Smooth muscle cell of the brain vasculature (primary cell): ENCODE data around the gene C22orf31.
"Not testable (repeated sequence)": the region's sequence is repeated elsewhere in the genome, so short reads cannot be mapped to it uniquely, and the experiment has no call there.

Experiments used
- DNase-seq: peaks from one replicate; pipeline ENCODE4 v3.0.0-alpha.2; 2012; ENCODE audit warnings: low read depth, low spot score

Gene C22orf31

DNA sequence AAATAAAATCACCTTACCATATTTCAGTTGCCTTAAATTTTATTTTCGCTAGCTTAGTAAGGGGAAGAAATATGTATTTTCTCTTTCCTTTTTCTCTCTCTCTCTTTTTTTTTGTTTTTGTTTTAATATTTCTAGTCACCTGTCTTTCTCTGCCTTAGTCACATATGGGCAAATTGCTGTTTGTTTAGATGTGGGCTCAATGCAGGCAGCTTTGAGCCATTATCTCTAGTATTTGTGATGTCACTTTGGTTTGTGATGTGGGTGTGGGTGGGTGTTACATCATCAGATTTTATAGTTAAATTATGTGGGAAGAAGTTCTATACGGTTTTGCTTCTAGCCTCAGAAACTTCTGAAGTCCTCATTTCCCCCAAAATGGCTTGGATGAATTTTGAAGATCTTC lies at the start of gene C22orf31:
C22orf31 (minus strand) TSS at position 59 of the 400 bp plus-strand sequence; CDS start at position 20, 39 bp downstream.
- no peak for DNase-seq

GRCh38 chr22:29110946-29111345 lies 49.3 kb upstream of the C22orf31 start:
- DNase-seq: no peak

- DNase-seq: no peak
Measured at GRCh38 chr22:29109822-29110221, 48.2 kb upstream of the C22orf31 start.

DNA sequence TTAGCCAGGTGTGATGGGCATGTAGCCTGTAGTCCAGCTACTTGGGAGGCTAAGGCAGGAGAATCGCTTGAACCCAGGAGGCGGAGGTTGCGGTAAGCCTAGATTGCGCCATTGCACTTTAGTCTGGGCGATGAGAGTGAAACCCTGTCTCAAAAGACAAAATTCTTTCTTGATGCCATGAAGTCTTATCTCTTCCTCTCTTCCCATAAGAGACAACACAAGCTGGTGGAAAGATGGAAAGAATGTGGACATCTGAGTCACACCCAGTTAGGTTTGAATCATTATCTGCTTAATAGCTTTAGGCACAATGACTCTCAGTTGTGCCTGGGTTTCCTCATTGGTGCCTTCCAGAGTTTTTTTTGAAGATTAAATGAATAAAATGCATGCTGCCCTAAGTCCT lies 46.5 kb upstream of the C22orf31 start:
- DNase-seq: no peak

- DNase-seq: no peak
Measured at GRCh38 chr22:29106839-29107238, 45.2 kb upstream of the C22orf31 start.

DNA sequence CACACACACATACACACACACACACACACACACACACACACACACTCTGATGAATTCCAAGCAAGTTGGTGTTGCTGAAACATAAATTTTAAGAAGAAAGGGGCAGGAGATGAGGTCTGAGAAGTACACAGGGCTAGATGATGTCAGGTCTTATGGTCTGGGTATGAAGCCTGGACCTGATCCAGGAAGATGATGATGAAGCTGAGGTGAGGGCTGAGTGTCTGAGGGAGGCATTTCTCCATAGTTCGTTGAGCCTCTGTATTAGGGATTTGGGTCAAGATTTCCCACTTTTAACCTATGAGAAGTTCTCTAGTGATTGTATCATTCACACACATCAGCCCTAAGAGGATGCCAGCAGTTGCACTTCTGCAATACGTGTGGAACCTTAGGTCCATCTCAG lies 43.8 kb upstream of the C22orf31 start:
- no peak for DNase-seq

DNA sequence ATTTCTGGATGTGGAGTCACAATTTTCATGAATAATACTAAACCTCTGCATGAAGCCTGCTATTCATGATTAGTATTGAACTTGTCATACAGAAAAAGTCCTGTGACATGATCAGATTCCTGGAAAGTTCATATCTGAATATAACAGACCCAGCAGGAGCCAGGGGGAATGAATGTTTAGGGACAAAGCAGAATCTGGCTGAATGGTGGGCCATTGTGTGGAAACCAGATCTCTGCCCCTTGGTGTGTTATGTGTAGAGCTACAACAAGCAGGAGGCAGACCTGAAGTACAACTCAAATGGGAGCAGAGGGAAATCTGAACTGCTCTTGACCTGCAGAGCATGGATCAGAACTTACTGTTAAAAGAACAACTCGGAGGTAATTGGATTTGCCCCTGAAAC lies 41.5 kb upstream of the C22orf31 start:
- DNase-seq: no peak

GRCh38 chr22:29102300-29102699 lies 40.7 kb upstream of the C22orf31 start:
- no peak for DNase-seq

DNA sequence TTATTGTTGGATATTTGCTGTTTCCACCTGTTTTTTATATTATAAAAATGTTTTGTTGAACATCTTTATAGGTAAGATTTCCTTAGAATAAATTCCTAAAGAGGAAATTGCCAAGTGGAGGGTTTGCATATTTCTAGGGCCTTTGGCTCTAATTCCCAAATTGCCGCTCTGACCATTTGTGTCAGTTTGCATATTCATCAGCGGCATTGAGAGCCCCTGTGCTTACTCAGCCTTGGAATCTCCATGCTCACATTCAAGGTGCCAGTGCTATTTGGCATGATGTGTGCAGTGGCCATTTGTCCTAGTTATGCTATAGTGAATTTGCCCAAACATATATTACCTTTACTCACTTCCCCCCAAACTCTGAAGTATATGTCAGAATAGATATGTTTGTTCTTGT lies 36.7 kb upstream of the C22orf31 start:
- no peak for DNase-seq

DNA sequence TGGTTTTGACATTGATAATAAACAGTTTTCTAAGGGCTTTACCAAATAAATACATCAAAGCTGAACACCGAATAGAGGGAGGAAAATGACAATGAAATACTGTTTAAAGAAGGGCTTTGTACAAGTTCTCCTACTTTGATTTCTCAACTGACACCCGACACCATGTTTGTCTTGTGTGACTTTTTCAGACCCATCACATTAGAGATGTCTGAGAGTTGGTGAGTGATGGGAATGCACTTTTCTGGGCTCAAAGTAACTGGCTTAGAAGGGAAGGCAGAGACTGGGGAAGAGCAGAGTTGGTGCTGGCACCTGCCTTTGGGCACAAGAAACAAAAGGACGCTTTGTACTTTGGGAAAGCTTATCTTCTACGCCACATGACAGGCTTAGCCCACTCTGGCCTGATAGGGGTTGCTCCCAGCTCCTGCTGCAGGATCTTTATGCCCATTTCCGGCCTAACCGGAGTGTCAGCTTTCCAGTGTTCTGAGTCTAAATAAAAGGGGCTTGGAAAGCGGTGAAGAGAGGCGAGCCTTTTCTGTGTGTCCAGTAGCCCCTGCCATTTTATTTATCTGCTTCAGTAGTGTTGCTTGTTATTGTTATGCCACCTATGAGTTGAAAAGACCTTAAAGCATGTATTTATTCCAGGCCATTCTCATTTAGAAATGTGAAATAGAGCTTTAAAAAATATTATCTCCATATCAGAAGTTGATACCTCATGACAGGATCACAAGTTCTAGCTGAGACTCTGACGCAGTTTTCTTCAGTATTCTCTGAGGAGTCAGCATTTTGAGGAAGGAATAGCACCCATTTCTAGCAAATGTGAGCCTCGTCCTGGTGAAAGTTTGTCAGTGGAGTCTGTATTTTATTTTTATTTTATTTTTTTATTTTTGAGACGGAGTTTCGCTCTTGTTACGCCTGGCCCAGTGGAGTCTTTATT lies 35.4 kb upstream of the C22orf31 start:
- DNase-seq: no peak

- DNase-seq: no peak
Measured at GRCh38 chr22:29095459-29095858, 33.8 kb upstream of the C22orf31 start.

GRCh38 chr22:29093501-29094300 lies 32.1 kb upstream of the C22orf31 start:
- DNase-seq: no peak

- DNase-seq: no peak
Measured at GRCh38 chr22:29093030-29093429, 31.4 kb upstream of the C22orf31 start.

DNA sequence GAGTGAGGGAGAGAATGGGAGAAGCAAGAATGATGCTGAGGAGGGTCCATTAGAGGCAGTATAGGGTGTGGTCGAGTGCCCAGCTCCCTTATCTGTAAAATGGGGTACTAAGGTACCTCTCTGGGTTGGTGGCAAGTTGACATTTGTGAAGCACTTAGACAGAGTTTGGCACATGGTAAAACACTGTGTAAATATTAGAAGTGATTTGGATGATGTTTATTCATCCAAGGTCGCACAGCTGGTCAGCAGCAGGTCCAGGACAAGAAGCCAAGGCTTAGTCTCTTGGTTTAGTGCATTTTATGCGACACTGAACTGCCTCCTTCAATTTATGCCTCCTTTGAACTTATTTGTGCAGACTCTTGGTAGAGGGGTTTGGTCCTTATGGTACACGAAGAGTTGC lies 30.6 kb upstream of the C22orf31 start:
- DNase-seq: no peak

DNA sequence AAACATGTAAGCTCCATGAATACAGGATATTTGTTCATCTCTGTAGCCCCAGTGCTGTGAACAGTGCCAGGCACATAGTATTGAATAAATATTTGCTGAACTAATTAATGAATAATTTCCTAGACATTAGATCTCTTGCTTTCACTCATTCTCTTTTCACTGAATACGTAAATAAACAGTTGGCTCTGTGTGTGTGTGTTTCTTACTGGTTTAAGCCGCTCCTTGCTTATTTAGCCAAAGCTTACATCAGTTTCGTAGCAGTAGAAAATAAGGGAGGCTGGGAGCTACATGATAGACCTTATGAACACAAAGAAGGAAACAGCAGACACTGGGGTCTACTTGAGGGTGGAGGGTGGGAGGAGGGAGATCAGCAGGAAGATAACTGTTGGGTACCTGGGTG lies 28.4 kb upstream of the C22orf31 start:
- no peak for DNase-seq

- DNase-seq: no peak
Measured at GRCh38 chr22:29089507-29089906, 27.9 kb upstream of the C22orf31 start.

GRCh38 chr22:29088809-29089208 lies 27.2 kb upstream of the C22orf31 start:
- DNase-seq: no peak

GRCh38 chr22:29087012-29087411 lies 25.4 kb upstream of the C22orf31 start:
- no peak for DNase-seq

- no peak for DNase-seq
Measured at GRCh38 chr22:29083933-29084591, 22.4 kb upstream of the C22orf31 start.

DNA sequence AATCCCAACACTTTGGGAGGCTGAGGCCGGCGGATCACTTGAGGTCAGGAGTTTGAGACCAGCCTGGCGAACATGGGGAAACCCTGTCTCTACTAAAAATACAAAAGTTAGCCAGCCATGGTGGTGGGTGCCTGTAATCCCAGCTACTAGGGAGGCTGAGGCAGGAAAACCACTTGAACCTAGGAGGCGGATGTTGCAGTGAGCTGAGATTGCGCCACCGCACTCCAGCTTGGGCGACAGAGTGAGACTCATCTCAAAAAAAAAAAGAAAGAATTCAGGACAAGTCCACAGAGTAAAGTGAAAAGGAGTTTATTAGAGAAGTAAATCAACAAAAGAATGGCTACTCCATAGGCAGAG lies 21.9 kb upstream of the C22orf31 start:
- DNase-seq: not testable (repeated sequence)

- no peak for DNase-seq
Measured at GRCh38 chr22:29082826-29083545, 21.4 kb upstream of the C22orf31 start.
